GM12874 (cell line): ENCODE data around the gene CRIM1.

Experiments
- TF ChIP-seq, protein P1 (sequence below): IDR thresholded peaks from 2 replicates; pipeline ENCODE4 v1.5.1; 2011; ENCODE audit warnings: low read depth, mild to moderate bottlenecking, control low read depth, low read length, moderate library complexity; ENCODE audit not compliant: insufficient read depth

The CRIM1 gene

GRCh38 chr2:36410681-36411080 lies 55.1 kb downstream of the CRIM1 start:
- TF ChIP-seq, protein P1, sequence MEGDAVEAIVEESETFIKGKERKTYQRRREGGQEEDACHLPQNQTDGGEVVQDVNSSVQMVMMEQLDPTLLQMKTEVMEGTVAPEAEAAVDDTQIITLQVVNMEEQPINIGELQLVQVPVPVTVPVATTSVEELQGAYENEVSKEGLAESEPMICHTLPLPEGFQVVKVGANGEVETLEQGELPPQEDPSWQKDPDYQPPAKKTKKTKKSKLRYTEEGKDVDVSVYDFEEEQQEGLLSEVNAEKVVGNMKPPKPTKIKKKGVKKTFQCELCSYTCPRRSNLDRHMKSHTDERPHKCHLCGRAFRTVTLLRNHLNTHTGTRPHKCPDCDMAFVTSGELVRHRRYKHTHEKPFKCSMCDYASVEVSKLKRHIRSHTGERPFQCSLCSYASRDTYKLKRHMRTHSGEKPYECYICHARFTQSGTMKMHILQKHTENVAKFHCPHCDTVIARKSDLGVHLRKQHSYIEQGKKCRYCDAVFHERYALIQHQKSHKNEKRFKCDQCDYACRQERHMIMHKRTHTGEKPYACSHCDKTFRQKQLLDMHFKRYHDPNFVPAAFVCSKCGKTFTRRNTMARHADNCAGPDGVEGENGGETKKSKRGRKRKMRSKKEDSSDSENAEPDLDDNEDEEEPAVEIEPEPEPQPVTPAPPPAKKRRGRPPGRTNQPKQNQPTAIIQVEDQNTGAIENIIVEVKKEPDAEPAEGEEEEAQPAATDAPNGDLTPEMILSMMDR = no peak

GRCh38 chr2:36411962-36412444 lies 56.4 kb downstream of the CRIM1 start:
- TF ChIP-seq, protein P1 = no peak

DNA sequence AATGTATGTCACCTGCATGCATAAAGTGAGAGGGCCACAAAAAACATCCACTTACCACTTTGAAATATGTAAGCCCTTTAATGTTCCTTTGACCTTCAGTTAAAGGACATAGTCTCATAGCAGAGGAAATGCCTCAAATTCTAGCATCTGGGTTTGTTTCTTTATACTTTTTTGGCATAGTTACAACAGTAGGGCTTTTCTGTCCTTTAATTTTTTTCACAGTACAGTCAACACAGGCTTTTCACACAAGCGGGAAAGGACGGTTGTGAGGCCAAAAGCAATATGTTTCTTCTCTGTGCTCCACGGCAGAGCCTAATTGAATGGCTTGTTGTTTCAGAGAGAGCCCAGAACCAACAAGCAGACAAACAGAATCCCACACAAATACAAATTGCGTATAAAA lies 57.6 kb downstream of the CRIM1 start:
- TF ChIP-seq, protein P1 = no peak

DNA sequence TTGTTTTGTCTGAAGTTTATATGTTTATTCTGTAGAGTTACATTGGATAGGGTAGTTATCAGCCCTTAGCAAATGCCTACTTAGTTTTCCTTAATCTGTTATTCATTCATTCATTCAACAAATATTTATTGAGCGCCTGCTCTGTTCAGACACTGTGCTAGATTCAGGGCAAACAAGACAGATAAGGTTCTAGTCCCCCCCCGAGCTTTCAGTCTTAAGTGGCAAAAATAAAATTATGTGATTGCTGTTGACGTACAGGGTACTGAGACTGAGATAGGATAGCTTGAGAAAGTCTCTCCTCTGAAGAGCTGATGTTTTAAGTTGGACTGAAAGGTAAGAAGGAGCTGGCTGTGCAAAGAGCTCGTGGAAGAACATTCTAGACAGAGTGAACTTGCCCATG lies 58.7 kb downstream of the CRIM1 start:
- TF ChIP-seq, protein P1 = no peak

DNA sequence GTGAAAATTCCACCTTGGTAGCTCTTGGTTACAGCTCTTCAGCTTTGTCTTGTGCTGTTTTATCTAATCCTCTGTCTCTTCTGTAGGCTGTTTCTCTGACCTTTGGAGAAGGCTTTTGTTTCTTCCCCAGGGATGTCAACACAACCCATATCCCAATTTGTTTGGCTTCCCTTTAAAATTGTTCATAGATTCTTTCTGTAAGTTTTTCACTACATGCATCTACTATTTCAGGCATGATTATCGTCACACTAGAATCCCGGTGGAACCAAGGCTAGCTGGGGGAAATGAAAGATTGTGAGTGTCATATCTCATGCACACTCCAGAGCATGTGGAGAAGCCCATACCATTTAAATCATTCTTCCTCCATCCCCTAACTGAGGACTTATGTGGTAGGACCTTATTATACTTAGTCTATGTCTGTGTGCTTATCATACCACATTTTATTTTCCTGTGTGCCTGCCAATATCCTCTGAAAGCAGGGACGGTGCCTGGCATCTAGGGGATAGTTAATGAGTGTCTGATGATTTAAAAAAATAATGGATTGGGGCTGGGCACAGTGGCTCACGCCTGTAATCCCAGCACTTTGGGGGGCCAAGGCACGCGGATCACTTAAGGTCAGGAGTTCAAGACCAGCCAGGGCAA lies 59.9 kb downstream of the CRIM1 start:
- TF ChIP-seq, protein P1 = no peak

DNA sequence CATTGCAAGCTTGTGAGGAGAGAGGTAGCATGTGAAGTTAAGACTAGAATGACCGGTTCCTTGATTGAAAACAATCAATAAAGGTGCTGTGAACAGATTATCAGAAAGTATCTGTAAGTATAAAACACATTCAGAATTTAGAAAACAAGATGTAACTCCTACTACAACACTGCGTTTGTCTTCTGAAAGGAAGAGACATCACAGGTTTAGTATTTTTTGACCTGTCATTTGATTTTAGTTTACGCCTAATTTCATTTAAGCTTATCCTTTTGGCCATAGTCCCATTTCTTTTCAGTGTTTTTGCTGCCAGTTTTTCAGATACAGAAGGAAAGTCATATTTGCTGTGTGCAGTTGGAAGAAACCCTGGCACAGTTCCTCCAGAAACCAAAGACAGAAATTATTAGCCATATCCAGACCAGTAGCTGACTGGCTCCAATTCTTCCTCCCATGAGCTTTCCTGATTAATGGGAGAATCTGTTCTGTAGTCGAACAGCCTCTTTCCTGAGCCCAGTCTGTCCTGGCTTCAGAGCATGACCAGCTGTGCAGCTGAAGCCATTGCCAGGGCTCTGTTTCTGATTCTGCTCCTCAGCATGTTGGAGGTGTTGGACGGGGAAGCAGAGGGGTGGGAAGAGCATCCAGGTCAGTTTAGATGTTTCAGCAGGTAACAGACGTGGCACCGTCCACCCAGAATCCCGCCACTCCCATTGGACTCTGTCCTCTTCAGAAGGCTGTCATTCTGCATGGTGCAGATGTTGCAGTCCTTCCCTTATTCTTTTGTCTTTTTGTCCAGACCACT lies 61.0 kb downstream of the CRIM1 start:
- TF ChIP-seq, protein P1 = no peak

DNA sequence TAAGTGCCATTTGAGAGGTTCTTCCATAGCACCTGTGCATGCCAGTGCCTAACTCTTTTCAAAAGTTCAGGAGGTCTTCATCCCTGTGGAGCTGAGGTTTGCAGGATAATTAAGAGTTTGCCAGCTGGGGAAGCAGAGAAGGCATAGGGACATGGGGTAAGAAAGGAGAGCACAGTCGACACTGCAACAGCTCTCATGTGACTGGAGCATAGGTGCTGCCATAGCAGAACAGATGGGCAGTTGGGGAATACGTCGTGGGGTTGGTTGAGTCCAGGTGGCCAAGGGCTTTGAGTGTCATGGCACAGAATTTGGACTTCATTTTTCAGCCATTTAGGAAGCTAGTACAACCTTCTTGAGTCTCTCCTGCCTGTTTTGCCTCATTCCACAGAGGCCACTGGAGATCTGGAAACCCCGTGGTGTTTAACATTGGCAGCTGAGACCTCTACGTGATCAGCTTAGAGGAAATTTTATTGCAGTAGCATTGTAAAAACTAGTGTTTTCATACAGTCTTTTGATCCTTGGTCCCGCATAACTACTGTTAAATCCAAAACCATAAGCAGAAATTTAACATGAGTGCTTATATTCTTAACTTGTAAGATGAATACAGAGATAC lies 65.1 kb downstream of the CRIM1 start:
- TF ChIP-seq, protein P1 = no peak
